ENCODE measurements around the gene LIN7B. TPM values are rescaled to one million over a fixed set of nuclear protein-coding genes. Genes with fewer than 3 reads are reported as not detected.

The LIN7B gene, protein sequence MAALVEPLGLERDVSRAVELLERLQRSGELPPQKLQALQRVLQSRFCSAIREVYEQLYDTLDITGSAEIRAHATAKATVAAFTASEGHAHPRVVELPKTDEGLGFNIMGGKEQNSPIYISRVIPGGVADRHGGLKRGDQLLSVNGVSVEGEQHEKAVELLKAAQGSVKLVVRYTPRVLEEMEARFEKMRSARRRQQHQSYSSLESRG
- total RNA-seq (2014; rRNA removed; shearing (Covaris generic)): 1.8 and 3.2 TPM in 2 replicates
- polyA plus RNA-seq (2014; cell fraction: nucleus; rRNA removed): 4.4 and 21.5 TPM in 2 replicates

DNA sequence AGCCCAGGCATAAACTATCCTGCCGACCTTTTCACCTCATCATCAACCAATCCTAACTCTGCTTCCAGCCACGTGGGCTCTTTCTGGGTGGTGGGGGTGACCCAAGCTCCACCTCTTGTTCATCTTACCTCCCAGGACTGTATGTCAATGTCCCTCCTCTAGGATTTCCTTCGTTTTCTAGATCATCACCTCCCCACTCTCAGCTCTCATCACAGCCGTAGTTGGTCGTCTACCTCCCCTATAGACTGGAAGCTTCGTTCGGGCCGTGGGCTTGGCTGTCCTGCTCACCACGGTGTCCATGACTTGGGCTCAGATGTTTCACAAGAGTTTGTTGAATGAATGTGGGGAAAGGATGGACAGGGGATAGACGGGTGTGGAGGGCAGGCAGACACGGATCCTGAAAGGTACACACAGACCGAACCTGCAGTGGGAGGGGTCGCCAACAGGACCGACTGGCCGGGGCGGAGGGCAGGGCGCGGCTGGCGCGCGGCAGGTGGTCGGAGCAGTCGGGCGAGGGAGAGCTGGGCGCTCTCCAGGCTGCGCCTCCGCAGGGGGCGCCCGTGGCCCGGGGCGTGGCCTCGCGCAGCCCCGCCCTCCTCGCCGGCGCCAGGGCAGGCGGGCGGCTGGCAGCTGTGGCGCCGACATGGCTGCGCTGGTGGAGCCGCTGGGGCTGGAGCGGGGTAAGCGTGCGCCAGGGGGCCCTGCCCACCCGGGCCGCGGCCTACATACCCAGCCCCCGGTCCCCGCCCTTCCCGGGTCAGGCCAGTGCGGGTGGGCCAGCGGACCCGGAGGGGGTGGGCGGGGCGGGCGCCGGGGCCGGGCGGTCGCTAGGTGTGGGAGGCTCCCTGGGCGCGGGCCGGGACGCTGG, at the start of gene LIN7B:
Gene LIN7B (plus strand): TSS at position 609 of the 868 bp plus-strand sequence. CDS start 35 bp downstream, at position 644.
- DNase-seq (ENCODE audit: extremely low read depth, low read depth): peak; percentile 41

DNA sequence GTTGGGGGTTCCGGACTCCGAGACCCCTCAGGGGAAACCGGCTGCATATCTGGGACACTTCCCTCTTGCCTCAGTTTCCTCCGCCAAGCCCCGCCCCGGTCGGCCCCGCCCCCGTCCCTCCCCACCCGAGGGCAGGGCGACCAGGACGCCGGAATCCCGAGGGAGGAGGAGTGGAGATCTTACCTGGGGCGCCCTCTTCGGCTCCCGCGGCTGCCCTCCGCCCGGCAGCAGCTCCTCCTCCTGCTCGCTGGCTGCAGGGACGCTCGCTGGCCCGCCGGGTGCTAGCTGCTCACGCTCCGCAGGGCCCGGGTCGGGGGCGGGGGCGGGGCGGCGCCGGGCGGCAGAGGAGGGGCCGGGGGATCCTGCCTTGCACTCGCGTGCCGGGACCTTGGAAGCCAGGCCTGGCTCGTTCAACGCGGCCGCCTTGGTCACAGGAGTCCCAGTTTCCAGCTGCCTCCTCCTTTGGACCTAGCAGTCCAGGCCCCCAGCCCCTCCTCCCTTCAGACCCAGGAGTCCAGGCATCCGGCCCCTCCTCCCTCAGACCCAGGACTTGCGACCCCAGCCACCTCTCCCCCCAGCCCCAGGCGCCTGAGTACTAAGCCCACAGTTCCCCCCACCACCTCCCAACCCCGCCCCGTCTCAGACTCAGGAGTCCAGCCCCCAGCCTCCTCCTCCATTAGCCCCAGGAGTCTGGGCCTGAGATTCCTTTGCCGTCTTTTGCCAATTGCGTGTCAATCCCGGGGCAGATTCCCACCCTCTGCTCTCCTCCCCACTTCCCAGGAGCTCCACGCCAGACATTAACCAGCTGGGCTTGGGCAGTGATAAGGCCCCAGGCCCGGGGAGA, 49.2 kb upstream of the LIN7B start, which contains the start of gene NTF4:
Gene NTF4 (minus strand): TSS at position 51 of the 844 bp plus-strand sequence. CDS start 2,821 bp downstream, outside the sequence.
- DNase-seq (ENCODE audit: extremely low read depth, low read depth): no peak

DNA sequence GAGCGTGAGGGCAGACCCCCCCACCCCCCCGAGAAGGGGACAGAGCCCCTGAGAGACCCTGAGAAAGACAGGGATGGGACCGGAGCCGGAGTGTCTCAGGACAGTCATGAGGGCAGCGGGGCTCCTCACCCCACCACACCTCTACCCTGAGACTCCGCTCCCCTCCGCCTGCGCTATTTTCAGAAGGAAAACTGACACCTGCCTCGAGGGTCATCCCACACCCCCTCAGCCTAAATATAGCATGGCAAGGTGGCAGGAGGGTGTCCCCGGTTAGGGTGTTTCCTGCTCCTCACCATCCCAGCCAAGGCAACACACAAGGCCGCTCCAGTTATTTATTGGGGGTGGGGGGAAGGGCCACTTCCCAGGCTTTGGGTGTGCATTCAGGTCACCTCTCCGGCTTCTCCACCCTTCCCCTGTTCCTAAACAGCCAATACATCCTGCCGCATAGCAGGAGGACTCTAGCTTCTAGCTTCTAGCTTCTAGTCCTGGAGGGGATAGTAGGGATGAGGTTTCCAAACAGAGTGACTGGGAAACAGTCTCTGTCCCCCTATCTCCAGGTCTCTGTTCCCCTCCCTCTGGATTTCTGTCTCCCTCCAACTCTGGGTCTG, 48.2 kb upstream of the LIN7B start:
- DNase-seq (ENCODE audit: extremely low read depth, low read depth): no peak

DNA sequence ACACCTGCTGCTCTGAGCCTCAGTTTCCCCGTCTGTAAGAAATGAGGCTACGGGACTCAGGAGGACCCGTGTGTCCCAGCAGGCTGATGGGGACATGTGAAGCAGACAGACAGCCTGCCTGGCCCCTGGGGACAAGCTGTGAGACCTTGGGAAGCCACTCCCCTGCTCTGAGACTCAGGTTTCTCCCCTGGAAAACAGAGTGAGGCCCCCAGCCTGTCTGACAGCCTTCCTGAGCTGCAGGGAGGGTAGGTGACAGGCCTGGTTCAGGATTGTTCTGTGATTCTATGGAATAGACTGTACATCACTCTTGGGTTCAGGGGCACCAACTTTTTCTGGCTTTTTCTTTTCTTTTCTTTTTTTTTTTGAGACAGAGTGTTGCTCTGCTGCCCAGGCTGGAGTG, 46.6 kb upstream of the LIN7B start:
- no peak for DNase-seq (ENCODE audit: extremely low read depth, low read depth)

DNA sequence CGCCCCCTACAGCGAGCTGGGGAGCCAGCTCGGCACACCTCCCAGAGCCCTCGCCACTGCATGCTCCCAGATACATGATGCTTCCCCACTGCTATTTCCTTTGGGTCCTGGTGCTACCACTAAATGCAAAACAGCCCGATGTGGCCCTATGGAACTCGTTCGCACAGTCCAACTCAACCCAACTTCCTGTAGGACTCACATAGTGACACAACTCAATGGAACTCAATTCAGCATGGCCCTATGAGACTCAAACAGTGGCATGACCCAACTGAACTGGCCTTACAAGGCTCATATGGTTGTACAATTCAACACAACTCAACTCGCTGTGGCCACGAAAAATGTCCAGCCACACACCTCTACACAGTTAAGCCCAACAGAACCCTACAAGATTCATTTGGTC, 45.1 kb upstream of the LIN7B start:
- DNase-seq (ENCODE audit: extremely low read depth, low read depth): no peak

DNA sequence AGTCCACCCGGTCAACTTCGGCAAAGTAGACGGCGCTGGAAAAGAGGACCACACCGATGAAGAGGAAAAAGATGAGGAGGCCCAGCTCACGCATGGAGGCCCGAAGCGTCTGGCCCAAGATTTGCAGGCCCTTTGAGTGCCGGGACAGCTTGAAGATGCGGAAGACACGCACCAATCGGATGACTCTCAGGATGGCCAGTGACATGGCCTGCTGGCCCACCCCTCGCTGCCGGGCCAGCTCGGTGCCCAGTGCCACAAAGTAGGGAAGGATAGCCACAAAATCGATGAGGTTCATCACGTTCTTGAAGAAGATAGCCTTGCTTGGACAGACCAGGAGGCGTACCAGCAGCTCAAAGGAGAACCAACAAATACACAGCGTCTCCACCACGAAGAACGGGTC, 43.8 kb upstream of the LIN7B start:
- no peak for DNase-seq (ENCODE audit: extremely low read depth, low read depth)

DNA sequence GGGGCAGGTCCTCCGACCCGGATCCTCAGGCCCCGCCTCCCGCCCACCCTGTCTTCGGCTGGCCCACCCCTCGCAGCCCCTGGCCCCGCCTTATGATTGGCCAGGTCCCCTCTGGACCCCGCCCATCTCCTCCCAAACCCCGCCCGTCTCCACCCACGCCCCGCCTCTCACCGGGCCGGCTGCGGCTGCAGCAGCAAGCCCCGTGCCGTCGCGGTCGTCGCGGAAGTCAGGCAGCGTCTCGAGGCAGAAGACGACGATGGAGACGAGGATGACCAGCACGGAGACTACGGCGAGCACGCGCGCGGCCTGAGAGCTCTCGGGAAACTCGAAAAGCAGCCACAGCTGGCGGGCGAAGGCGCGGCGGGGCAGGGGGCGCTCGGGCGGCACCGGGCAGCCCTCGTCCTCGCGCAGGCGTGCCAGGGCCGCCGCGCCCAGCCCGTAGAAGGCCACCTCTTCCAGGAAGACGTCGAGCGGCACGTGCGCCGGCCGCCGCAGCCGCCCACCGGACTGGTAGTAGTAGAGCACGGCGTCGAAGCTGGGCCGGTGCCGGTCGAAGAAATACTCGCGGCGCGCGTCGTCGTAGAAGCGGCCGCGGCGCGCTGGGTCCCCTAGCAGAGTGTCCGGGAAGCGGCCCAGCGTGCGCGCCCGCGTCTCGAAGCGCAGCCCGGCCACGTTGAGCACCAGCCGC, 42.2 kb upstream of the LIN7B start:
- no peak for DNase-seq (ENCODE audit: extremely low read depth, low read depth)

DNA sequence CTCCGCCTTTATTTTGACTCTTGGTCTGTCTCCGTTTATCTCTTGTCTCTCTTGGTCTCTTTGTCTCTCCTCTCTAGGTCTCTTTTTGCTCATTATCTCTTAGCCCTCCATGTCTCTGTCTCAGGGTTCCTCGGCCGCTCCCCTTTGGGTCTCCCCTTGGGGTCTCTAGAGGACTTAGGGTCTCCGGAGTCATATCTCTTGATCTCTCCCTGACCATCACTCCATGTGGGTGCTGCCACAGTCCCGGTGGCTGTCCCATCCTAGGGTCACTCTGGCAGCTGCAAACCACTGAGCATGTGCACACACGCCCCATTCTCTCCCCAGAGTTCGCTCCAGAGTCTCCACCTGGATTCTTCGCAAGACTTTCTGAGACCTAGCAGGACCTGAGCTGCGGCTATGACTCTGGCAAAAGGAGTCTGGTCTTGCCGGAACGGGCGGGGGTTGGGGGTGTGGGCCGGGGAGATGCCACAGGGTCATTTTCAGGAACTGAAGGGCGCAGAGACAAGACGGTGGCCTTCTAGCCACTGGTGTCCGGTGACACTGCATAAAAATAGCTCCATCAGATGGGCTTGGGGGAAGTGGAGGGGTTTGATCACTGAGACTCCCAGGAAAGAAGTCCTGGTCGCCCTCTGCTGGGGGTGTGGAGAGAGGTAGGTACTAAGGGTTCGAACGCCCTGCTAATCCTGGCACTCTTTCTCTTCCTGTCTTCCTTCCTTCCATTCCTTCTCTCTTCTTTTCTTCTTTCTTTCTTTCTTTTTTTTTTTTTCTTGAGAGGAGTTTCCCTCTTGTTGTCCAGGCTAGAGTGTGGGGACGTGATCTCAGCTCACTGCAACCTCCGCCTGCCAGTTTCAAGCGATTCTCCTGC, 40.4 kb upstream of the LIN7B start:
- no peak for DNase-seq (ENCODE audit: extremely low read depth, low read depth)

DNA sequence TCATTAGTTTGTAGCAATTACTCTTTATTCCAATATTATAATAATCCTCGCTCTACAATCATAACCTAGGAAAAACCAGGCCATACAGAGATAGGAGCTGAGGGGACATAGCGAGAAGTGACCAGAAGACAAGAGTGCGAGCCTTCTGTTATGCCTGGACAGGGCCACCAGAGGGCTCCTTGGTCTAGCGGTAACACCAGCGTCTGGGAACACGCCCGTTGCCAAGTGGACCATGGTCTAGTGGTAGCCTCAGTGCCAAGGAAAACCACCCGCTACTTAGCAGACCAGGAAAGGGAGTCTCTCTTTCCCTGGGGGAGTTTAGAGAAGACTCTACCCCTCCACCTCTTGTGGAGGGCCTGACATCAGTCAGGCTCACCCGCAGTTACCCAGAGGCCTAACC, 39.3 kb upstream of the LIN7B start:
- peak; percentile 47 for DNase-seq (ENCODE audit: extremely low read depth, low read depth)

DNA sequence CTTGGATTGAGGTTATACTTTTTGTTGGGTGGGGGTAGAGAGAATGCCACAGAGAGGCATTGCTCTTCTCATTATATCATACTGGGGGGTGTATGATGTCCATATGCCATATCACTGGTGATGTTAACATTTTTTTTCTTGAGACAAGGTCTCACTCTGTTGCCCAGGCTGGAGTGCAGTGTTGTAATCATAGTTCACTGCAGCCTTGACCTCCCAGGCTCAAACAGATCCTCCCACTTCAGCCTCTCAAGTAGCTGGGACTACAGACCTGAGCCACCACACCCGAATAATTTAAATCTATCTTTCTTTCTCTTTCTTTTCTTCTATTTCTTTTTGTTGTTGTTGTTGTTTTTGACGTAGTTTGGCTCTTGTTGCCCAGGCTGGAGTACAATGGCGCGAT, 33.8 kb upstream of the LIN7B start:
- no peak for DNase-seq (ENCODE audit: extremely low read depth, low read depth)

DNA sequence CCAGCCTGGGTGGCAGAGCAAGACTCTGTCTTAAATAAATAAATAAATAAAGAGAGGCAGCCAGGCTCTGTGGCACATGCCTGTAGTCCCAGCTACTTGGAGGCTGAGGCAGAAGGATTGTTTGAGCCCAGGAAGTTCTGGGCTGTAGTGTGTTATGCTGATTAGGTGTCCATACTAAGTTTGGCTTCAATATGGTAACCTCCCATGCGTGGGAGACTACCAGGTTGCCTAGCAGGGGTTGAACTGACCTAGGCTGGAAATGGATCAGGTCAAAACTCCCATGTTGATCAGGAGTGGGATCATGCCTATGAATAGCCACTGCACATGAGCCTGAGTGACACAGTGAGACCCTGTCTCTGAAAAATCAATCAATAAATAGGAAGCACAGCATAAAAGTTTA, 32.9 kb upstream of the LIN7B start:
- no peak for DNase-seq (ENCODE audit: extremely low read depth, low read depth)

DNA sequence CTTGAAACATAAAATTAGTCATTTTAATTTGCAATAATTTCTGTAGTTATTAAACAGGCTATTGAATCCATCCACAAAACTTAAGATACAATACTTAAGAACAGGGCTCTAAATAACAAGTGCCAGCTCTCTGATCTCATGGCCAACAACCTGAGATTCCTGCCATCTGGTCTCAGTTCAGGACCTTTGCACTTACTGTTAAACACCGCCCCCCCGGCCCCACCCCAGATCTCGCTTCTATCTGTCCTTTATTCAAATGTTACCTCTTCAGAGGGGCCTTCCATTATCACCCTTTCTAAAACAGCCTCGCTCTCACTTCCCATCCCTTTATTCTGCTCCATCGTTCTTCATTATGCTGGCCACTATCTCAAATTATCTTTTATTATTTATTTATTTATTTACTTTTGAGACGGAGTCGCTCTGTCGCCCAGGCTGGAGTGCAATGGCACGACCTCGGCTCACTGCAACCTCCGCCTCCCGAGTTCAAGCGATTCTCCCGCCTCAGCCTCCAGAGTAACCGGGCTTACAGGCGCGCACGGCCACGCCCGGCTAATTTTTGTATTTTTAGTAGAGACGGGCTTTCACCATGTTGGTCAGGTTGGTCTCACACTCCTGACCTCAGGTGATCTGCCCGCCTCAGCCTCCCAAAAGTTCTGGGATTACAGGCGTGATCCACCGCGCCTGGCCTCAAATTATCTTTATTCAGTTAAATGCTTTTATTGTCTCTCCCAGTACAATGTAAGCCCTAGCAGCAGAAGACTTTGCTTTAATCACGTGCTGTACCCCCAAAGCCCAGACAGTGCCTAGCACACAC, 29.8 kb upstream of the LIN7B start:
- no peak for DNase-seq (ENCODE audit: extremely low read depth, low read depth)

DNA sequence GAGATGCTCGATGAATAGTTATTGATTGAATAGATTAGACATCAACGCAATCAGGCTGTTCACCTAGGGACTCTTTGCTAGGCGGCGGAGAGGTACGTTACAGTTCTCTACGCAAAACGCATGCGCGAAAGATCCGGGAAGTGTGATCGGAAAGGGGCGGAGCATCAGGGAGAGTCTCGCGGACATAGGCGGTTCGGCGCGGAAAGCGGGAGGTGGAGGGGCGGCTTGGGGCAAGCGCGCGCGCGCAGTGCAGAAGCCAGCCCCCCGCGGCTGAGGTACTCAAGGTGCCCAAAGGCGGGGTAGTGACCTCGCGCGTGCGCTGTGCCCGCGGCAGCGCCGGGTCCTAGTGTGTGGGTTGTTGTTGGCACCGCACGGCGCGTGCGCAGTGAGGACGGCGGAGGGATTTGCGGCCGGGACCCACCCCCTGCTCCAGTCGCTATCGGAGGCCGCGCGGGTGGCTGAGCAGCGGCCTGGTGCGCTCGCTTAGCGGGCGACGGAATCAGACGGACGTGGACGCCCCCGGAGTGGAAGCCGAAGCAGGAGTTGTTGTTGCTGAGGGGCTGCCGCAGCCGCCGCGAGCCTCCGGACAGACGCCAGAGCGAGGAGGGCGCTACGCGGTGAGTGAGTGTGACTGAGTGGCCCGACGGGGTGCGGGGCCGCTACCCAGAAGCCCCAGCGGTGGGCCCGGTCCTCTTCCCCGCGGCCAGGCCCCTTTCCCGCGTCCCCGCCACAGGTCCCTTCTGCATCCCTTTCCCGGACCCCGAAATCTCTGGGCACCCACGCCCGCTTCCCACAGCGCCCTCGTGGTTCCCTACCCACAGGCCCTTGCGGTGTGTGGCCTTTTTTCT, 28.9 kb upstream of the LIN7B start, which contains the start of gene SNRNP70:
Gene SNRNP70 (plus strand): TSS at position 432 of the 848 bp plus-strand sequence. CDS start 964 bp downstream, outside the sequence.
- DNase-seq (ENCODE audit: extremely low read depth, low read depth): peak; percentile 96

DNA sequence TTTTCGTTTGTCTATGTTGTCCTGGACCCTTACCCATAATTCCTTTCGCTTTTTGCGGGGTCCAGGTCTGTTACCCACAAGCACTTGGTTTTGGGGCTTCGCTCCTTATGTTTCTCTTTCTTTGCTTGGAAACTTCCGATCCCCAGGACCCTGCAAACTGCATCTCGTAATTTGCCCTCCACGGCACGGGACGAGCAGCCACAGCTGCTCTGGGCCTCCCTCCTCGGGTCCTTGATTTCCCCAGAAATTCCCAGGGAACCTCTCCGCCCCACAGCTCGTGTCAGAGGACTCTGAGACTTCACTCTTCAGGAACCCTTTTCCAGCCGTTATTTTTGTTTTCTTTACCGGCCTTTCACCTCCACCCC, 28.3 kb upstream of the LIN7B start:
- DNase-seq (ENCODE audit: extremely low read depth, low read depth): no peak

DNA sequence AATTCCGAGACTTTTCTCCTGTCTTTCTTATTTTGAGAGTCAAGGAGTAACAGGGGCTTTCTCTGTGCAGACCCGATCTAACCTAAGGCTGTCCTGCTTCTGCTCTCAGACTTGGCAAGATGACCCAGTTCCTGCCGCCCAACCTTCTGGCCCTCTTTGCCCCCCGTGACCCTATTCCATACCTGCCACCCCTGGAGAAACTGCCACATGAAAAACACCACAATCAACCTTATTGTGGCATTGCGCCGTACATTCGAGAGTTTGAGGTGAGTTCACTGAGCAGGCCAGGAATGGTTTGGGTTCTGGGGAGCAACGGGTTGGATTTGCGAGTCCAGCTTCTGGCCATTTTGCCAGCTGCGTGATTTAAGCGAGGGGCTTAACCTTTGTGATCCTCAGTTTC, 27.9 kb upstream of the LIN7B start:
- DNase-seq (ENCODE audit: extremely low read depth, low read depth): no peak

DNA sequence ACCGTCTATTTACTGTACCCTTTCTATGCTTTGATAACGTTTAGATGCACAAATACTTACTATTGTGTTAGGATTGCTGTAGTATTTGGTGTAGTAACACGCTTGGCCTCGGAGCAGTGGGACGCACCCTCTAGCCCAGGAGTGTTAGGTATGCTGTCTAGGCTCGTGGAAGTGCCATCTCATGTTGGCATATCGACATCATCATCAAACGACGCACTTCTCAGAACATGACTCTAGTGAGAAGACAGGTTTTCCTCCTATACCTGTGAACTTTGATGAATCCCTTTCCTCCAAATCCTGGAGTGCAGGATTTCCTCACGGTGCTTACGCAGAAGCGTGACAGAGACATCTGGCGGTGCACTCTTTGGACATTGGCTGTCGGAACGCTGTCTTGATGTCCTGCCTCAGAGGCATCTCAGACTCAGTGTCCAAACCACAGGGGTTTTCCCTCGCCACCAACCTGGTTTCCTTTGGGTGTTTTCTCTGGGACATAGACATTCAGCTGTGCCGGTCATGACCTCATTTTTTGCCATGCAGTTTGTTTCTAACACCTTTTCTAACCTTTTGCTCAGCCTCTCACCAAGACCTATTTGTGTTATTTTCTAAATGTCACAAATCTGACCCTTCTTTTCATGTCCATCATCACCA, 22.7 kb upstream of the LIN7B start:
- no peak for DNase-seq (ENCODE audit: extremely low read depth, low read depth)

DNA sequence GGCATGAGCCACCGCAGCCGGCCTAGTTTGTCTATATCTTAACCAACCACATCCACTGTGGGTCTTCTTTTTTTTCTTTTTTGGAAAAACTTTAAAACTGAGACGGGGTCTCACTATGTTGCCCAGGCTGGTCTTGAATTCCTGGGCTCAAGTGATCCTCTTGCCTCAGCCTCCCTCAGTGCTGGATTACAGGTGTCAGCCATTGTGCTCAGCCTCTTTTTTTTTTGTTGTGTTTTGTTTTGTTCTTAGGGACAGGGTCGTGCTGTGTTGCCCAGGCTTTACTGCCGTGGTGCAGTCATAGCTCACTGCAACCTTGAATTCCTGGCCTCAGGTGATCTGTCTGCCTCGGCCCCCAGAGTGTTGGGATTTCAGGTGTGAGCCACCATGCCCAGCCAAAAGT, 21.5 kb upstream of the LIN7B start:
- no peak for DNase-seq (ENCODE audit: extremely low read depth, low read depth)
